Suppressor macrophage treated with lipopolysaccharide for 1 hour (primary cell): ENCODE results near the gene RBSN.
A peak's percentile ranks its signal among the peaks of the same experiment; 100 is the strongest.
"Not testable (repeated sequence)": the region's sequence is repeated elsewhere in the genome, so short reads cannot be mapped to it uniquely, and the experiment has no call there.

ENCODE experiments used
- DNase-seq, 3 donors: peaks; one replicate each; pipeline ENCODE4 v3.0.0-alpha.2; 2020 to 2022

RBSN gene

DNA sequence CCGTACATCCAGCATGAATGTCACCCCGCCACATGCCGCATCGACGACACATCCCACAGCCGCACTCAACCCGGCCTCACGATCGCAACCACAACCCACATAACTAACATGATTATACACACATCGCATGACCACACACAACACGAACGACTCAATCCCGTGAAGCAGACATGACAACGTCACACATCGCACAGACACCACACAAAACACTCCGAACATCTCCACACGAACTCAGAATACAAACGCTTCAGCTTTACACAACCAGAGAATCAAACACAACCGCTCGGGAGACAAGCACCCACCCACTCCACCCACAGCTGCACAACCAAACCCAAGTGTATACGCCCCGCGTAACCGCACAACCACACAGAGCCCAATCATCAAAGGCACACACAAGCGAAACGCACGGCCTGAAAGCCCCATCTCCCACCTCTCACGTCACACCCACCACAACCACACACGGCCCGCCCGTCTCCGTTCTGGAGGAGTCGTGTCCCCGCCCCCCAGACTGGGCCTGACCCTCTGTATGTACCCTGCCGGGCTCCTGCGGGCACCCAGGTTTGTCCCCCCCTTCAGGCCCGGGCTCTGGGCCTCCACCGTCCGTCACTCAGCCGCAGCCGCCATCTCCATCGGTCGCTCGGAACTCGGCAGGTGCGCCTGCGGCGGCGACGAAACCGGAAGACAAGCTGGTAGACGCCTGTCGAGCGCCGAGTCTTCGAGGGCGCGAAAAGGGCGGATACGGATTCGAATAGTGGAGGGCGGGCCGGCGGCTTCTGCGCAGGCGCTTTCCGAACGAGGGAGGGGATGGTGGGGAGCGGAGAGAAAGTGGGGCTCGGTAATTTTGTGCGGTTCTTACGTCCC lies at the start of gene RBSN:
Gene RBSN, minus strand, starts transcription at position 646 of the 861 bp plus-strand sequence. CDS start 3,028 bp downstream, outside the sequence.
- peak; percentile 97 for DNase-seq

DNA sequence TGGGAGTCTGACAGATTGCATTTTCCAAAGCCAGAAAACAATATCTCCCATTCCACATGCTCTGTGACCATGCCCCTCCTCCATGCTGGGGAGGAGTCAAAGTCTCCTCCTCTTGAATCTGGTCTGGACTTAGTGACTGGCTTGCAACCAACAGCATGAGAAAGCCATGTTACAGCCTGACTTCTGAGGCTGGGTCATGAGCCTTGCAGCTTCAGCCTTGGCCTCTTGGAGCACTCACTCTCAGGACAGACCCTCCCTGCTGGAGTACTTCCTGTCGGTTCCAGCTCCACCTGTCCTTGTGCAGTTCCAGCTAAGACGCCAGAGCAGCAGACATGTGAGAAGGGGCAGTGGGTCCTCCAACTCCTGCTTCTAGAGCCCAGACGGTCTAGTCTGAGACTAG lies 49.7 kb upstream of the RBSN start:
- no peak for DNase-seq

DNA sequence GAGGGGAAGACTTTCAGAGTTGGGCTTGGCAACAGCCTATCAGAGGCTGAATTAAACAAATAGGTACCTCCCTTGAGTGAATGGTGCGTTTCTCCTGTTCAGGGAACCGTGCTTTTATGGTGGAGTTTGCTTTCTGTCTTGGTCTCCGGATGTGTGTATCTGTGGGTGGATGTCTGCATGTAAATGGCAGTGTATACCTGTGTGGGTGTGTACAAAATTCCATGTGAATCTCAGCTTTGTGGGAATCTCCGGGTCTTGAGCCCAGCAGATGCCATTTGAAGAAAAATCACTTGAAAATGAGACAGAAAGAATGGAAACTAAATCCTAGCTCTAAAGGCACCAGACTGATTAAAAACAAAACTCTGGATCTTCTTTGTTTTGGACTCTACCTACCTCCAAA lies 37.9 kb upstream of the RBSN start:
- DNase-seq = not testable (repeated sequence)

DNA sequence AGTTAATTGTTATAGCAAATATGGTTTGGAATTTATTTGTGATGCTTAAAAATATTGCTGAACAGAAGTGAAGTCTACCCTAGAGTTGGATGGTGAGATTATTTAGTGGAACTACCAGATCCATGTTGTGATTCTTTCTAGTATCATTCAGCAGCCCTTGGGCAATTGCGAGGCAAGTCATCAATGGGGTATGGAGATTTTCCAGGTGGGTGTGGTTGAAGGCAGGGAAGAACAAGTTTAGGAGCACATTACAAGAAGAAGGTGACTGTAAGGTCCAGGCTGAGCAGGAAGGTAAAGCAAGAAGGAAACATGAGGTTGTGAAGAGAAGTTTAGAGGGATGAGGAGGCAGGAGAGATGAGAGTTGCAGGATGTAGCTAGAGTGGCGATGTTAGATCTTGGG lies 36.0 kb upstream of the RBSN start:
- not testable (repeated sequence) for DNase-seq

DNA sequence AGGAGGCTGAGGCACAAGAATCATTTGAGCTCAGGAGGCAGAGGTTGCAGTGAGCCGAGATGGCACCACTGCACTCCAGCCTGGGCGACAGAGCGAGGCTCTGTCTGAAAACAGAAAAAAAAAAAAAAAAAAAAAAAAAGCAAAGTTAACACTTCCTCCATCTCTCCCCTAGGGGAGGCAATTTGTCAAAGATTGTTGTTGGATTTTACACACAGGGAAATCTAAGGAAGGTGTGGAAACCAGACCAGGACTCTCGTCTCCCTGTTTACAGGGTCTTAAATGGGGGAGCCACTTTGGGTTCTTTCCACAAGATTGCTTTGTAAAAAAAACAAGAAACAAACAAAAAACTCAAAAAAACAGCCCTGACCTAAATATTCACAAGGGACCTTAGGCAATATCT lies 29.5 kb upstream of the RBSN start:
- DNase-seq = not testable (repeated sequence)

DNA sequence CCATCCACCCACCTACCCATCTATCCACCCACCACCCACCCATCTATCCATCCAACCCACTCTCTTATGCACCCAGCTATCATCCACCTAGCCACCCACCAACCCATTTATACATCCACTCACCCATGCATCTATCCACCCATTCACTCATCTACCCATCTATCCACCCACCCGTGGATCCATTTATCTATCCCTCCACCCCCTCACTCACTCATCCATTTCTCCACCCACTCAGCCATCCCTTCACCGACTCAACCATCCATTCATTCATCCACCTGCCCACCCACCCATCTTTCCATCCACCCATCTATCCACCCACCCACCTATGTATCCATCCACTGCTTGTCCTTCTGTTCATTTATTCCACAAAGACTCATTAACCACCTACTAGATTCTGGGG lies 28.0 kb upstream of the RBSN start:
- DNase-seq = not testable (repeated sequence)

DNA sequence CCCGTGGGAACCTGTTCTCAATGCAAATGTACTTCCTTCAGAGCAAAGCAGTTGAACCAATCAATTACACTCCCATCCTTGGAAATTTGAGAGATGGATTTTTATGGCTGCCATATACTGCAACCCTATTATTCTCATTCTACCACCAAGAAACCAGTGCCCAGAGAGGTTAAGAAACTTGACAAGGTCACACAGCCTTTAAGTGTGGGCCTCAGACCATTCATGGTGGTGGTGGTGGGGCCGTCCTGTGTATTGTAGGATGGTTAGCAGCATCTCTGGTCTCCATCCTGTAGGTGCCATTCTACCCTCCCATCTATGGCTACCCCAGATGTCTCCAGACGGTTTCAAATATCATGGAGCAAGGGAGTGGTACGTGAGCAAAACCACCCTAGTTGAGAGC lies 23.4 kb upstream of the RBSN start:
- DNase-seq = no peak

DNA sequence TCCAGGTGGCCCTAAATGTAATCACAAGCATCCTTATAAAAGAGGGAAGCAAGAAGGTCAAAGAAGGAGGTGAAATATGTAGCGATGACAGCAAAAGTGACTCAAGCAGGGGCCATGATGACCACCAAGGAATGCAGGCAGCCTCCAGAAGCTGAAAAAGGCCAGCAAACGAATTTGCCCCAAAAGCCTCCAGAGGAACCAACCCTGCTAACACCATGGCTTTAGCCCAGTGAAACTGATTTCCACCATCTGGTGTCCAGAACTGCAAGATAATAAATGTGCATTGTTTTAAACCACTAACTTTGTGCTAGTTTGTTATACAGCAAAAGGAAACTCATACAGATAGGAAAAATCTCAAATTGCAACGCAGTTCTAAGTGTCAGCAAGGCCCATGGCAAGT lies 23.0 kb upstream of the RBSN start:
- no peak for DNase-seq

DNA sequence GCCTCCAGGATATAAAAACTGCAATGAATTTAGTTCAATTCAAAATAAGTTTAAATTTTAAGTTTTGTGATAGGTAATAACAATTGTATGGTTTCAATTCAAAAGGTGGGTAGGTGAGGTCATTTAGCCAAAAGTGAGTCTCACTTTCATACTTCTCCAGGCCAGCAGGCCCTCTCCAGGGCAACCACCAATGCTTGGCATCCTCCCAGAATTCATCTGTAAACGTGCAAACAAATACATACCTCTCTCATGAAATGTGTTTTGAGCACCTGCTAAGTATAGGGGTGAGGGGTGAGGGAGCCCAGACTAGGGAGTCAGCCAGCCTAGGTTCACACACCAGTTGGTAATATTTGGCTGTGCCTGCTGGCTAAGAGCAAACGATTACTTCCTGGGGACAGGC lies 22.0 kb upstream of the RBSN start:
- DNase-seq = no peak

DNA sequence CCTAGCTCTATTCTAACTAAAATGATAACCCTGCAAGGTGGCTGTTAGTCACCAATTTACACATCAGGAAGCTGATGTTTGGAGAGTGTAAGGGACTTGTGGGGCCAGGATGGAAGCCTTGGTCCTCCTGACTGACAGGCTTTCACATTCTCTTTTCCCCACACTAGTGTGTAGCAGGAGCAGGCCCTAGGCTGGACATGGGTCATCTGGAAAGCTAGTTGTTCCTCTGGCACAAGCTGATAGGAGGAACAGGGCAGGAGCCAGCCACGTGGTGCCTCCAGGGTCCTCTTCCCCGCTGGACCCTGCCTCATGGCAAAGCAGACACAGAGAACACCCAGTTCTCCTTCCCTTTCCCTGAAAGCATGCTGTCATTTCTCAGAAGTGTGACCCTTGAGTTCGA lies 18.1 kb upstream of the RBSN start:
- no peak for DNase-seq

DNA sequence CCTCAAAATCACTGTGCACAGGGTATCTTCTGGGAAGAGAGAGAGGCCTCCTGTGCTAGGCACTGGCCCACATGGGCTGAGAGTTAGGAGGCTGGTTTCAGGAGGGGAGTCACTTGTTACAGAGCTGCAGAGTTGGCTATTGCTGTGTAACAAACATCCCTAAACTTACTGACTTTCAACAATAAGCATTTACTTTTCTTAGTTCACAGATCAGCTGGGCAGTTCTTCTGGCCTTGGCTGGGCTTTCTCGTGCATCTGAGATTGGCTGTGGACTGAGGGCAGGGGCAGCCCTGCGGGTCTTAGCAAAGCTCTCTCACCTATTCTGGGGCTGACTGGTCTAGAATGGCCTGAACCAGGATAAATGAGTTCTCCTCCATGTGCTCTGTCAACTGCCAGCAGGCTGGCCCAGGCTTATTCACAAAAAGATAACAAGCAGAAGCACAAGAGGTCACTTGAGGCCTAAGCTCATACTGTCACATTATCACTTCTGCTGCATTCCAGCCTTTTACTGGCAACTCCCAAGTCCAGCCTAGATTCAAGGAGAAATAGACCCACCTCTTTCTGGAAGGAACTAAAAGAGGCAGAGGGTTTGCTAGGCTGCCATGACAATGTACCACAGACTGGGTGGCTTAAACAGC lies 17.2 kb upstream of the RBSN start:
- DNase-seq = no peak

DNA sequence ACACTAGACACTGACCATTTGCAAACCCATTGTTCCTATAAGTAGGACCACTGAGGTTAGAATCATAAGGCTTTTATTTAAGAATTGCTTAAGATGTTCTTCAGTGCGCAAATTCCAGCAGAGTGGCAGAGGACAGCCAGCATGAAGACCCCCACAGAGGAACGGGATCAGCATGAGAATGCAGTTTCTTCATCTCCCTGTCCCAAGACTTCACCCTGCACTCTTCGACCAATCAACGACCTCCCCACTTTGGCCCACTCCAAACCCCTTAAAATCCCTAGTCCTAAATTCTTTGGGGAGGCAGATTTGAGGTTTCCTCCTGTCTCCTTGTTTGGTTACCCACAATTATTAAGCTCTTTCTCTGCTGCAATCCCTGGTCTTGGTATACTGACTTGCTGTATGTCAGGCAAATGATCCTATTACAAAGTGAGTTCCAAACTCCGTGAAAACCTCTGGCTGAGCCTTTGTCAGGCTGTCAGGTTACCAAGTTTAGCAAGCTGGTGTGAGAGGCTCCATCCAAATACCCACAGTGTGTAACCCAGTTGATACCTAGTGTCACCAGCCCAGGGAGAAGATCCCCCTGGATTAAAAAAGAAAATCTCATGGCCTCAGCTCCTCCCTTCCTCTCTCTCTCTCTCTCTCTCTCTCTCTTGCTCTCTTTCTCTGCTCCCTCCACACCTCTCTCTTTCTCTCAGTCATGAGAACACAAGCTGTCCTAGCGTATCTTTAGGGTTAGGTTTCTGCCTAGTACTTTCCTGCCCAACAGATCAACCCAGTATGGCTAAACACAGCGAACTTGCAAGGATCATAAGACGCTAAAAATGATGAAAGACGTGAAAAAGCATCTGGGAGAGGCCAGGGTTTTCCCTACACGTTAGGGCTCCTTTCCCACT lies 15.8 kb upstream of the RBSN start:
- no peak for DNase-seq

DNA sequence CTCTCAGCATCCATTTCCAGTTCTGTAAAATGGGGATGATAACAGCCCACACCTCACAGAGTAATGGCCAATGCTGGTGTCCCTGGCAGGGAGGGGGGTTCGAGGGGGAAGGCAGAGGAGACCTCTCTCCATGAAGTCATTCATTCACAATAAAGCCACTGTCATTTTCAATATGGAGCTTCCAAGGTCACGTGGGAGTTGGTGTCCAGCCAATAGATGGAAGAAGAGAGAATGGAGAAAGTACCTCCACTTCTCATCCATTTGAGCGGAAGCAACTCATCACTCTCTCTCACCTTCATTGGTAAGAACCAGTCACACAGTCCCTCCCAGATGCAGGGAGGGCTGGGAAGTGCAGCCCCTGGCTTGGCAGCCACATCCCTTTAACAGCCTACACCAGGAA lies 14.9 kb upstream of the RBSN start:
- DNase-seq = no peak

DNA sequence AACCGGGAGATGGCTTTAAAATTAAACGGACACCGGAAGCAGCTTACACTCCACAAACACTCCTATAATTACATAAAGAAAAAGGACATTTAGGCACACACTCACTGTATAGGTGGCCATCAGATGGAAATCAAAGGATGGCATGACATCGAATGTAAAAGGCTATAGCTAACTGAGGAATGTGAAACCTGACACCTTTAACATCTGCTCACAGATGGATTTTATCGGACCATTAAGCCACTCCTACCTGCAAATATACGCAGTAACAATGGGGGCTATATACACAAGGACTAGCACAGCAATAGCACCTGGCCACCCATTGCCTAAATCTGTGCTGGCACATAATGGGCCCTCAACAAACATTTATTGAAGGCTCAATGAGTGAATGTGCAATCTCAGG lies 14.5 kb upstream of the RBSN start:
- DNase-seq = no peak

DNA sequence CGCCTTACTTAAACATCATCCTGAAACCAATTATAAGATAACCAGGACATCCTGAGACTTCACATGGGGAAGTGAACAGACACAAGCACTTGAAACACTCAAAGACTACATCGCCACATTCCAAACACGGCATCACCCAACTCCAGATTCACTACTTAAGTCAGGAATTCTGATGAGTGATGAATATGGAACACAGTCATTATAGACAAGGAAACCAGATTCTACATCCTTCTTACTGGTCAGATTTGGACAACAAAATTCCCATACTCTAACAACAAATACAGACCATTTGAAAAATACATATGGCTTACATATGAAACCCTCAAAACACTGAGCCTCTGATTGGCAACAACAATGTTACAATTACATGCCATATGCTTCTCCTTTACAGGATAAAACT lies 13.1 kb upstream of the RBSN start:
- no peak for DNase-seq

DNA sequence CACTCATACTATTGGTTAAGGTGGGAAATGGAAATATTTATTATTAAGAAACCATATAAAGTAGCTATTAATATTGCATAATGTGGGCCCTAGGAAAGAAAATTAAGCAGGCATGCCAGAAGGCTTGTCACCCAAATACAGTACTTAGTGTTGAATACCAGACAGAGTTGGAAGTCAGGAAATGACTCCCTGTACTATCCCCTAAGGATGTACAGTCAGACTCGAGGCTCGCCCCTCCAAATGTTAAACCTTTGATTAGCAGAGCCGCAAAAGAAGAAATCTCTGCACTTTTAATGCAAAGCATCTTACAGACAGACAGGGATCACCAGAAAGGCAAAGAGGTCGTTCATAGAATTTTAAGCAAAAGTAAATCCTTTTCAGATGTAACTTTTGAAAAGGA lies 11.3 kb upstream of the RBSN start:
- no peak for DNase-seq

DNA sequence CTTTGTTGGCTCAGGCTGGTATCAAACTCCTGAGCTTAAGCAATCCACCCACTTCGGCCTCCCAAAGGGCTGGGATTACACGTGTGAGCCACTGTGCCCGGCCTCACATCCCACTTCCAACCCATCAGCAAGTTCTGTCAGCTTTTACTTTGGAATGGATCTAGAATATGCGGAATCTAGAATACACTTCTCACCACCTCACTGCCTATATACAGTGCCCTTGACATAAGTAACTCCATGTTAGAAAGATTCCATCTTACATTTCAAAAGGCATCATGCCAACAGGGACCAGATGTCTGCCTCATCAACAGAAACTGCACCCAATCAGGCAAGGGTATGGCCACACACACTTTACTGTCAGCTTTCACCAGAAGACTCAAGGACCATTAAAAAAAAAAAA lies 9.9 kb upstream of the RBSN start:
- no peak for DNase-seq

DNA sequence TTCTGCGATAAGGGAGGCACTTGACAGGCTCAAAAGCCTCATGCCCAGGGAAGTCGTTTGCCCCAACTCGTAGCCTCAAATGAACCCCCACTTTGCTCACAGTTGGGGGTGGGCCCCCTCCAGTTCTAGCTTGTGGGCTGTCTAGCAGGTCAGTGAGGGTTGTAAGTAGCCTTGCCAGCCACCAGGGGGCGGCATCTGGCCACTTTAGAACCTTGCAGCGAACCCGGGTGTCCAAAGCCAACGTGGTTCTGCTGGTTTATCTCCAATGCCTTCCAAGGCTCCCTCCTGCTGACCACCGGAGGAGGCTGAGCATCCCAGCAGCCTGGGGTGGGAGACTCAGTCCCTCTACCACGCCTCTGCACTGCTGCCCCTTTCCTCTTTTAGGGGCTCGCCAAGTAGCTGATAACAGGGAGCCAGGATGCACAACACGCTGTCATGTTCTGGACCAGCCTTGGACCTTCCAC lies 9.2 kb upstream of the RBSN start:
- DNase-seq = peak; percentile 82 to 91 (median 88)

DNA sequence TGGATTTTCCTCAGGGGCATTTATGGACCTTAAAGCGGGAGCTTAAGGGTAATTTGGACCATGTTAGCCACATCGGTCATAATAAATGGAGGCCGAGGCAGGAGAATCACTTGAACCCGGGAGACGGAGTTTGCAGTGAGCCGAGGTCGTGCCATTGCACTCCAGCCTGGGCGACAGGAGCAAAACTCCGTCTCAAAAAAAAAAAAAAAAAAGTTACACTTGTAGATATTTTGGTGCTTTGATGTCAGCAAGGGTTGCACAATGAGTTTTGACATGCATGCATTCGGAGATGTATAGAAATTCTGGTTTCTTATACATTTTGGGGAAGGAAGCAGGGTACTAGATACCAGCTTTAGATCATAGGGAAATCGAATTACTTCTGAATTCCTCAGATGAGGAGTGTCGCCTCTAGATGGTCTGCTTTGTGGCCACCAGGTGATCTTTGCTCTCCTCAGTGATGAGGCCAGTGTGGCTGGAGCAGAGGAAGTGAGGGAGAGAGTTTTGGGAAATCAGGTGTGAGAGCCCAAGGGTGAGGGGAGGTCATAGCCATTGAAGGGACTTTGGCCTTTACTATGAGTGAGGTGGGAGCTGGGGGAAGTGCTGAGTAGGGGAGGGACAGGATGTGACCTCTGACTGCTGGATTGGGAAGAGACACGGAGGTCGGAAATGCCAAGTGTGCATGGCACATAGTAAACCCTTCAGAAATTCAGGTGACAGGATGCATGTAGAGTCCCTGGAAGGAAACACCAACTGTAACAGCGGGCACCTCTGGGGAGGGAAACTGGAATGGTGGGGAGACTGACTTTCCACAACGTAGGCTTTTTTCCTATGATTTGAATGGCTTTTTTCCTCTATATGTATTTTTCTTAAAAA lies 8.4 kb upstream of the RBSN start:
- no peak for DNase-seq

DNA sequence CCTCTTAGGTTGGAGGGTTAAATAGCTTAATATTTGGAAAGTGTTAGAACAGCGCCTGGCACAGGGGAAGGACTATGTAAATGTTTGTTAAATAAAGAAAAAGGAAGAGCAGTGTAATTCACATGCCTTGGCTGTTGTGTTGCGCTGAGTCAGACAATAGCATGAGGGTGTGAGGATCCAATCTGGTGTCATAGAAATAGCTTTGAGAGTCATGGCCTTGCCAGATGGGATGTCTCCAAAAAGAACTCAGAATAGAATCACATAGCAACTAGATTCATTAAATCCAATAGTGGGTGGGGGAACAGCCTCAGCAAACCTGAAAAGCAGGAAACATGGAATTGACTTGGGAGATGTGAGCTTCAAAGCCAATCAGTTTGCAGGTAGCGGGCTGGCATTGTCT lies 3.9 kb upstream of the RBSN start:
- peak; percentile 45 to 62 (median 60) for DNase-seq

DNA sequence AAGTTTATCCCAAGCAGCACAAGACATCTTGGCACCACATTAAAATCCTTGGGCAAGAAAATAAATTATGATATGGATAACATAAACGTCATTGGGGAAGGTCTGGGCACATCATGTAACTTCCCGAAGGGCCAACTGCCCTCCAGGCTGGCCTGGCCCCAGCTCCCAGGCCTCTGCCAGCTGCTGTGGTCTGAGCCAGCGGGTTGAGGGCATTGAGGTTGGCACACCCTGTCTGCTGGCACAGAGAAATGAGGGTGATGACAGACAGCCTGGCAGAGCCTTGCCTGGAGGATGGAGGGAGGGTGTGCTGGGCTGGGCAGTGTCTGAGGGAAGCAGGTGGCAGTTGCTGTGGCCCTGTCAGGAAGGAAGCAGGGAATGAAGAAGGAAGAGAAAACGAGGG lies 3.3 kb upstream of the RBSN start:
- DNase-seq = peak in 1 of 3 donors; percentile 13

DNA sequence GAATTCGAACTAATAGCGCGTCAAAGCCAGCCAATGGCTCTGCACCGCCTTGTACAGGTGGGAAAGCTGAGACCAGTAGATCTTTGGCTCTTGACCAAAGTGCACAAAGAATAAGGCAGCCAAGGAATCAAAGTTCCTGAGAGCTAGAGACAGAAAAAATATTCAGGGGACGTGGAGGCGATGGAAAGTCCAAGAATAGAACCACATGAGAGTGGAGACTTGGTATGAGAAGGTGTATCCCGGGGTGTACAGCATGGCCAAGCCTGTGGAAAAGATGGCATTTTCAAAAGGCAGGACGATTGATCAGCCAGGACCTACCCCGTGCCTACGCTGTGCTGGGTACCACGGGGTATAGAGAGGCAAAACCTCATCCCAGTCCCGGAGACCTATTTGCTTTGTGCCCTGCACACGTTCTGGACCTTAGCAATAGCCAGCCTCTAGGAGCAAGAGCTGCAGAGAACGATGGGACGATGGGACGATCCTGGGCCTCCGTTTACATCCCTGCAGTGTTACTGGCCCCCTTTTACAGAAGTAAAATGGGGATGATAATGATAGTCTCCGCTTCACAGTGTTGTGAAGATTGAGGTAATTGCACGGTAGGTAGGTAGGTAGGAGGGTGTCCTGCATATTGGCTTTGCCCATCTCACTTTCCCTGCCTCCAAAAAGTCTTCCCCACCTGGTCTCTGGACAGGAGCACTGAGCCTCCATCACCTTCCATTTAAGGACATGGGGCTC lies 583 bp upstream of the RBSN start:
- DNase-seq = no peak
